OCI-LY7 (cell line): ENCODE measurements around the gene MTF2.

Experiments used
- EZH2phosphoT487 ChIP-seq: fragments of 200-600 bp; sonication (generic); IDR thresholded peaks from 2 replicates; pipeline ENCODE4 v1.6.1; 2018; ENCODE audit warnings: low read depth, borderline replicate concordance, mild to moderate bottlenecking, mixed run types, antibody characterized with exemption, low read length, moderate library complexity, mixed read lengths
- TF ChIP-seq, protein P1 (sequence below): fragments of 200-600 bp; sonication (generic); conservative IDR thresholded peaks from 2 replicates; pipeline ENCODE4 v1.5.1; 2014; ENCODE audit warnings: mild to moderate bottlenecking, antibody characterized with exemption, low read length, moderate library complexity, mixed read lengths

DNA sequence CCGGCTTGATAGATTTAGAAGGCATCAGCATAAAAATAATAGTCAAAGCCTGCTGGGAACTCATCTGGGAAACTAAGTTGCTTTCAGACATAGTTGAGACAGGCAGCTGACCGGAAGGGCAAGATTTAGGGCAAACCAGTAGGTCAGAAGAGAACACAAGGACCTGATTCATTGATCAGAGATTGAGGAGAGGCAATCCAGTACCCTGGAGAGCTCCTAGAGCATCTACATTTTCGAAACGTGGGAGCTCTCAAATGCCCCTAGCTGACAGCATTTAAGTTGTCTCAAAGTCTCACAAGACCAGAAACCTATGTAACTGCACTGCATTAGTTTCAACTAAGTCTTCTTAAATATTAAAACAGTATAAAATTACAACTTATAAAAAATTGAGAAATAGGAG is 22.9 kb upstream of the MTF2 start:
- TF ChIP-seq, protein P1, sequence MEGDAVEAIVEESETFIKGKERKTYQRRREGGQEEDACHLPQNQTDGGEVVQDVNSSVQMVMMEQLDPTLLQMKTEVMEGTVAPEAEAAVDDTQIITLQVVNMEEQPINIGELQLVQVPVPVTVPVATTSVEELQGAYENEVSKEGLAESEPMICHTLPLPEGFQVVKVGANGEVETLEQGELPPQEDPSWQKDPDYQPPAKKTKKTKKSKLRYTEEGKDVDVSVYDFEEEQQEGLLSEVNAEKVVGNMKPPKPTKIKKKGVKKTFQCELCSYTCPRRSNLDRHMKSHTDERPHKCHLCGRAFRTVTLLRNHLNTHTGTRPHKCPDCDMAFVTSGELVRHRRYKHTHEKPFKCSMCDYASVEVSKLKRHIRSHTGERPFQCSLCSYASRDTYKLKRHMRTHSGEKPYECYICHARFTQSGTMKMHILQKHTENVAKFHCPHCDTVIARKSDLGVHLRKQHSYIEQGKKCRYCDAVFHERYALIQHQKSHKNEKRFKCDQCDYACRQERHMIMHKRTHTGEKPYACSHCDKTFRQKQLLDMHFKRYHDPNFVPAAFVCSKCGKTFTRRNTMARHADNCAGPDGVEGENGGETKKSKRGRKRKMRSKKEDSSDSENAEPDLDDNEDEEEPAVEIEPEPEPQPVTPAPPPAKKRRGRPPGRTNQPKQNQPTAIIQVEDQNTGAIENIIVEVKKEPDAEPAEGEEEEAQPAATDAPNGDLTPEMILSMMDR, result 0 out of 2 replicates have a peak, but pooled peaks have one; percentile 17
- no peak for TF ChIP-seq EZH2phosphoT487
